Measurements from ENCODE around the gene GPATCH8. TPM values are rescaled to one million over a fixed set of nuclear protein-coding genes. Genes with fewer than 3 reads are reported as not detected.

GPATCH8 gene
- total RNA-seq, 1 experiment from 2014 or later = 39.4 TPM

- no peaks in the 10 kb centered on the region for H3K9me2 ChIP-seq (ENCODE audit: insufficient read depth)
- no peaks in the 10 kb centered on the region for H4K20me1 ChIP-seq (ENCODE audit: insufficient read depth)
- peak in 1 of 2 experiments; percentile 55 for DNase-seq
- H3K4me2 ChIP-seq = no peak overlapping the region
- H3K79me2 ChIP-seq (ENCODE audit: low read depth) = no peaks in the 10 kb centered on the region
- H3K9me3 ChIP-seq (ENCODE audit: insufficient read depth, low read depth) = no peaks in the 10 kb centered on the region; the same call in 1 of the 2 replicates
- POLR2A ChIA-PET (ENCODE audit: unreplicated experiment) = no interaction called here
- H3F3A ChIP-seq (ENCODE audit: insufficient read depth, low read depth) = peaks cover 12% of the 10 kb centered on the region; the same call in 1 of the 2 replicates
- H3K4me3 ChIP-seq = no peak overlapping the region
- TSS peak; percentile 100 for BruUV-seq (replicated peaks)
- H3K27me3 ChIP-seq (ENCODE audit: insufficient read depth, low read depth) = no peaks in the 10 kb centered on the region
- no peaks in the 10 kb centered on the region for H3K36me3 ChIP-seq (ENCODE audit: low read depth)
- peaks cover 13% of the 10 kb centered on the region for H3K4me1 ChIP-seq (replicated peaks; ENCODE audit: insufficient read depth)
- peak overlapping the region; percentile 57; the same call in 1 of the 2 replicates for H3K27ac ChIP-seq
- TF ChIP-seq CTCF (conservative IDR thresholded peaks at IDR 0.05) (no peak), EZH2 (IDR thresholded peaks at IDR 0.05; ENCODE audit: low read depth) (no peak)
- intact Hi-C loops (cut with micrococcal nuclease; ENCODE audit: unreplicated experiment) = no loop called here
- CTCF ChIA-PET = no interaction called here
- H2AFZ ChIP-seq = no peak overlapping the region
These were observed 26.7 kb upstream of the GPATCH8 start for GRCh38 chr17:44529864-44530263.

GRCh38 chr17:44527954-44528353 lies 24.7 kb upstream of the GPATCH8 start:
- POLR2A ChIA-PET (ENCODE audit: unreplicated experiment) = no interaction called here
- Histone ChIP-seq H3K79me2 (ENCODE audit: low read depth) (no peaks in the 10 kb centered on the region), H3K9me2 (ENCODE audit: insufficient read depth) (no peaks in the 10 kb centered on the region), H3K4me3 (no peak overlapping the region), H3K27ac (no peak overlapping the region), H3K27me3 (ENCODE audit: insufficient read depth, low read depth) (no peaks in the 10 kb centered on the region), H3K4me2 (no peak overlapping the region), H3F3A (ENCODE audit: insufficient read depth, low read depth) (no peaks in the 10 kb centered on the region; the same call in 1 of the 2 replicates), H2AFZ (no peak overlapping the region), H4K20me1 (ENCODE audit: insufficient read depth) (no peaks in the 10 kb centered on the region), H3K9me3 (ENCODE audit: insufficient read depth, low read depth) (no peaks in the 10 kb centered on the region; the same call in 1 of the 2 replicates), H3K36me3 (ENCODE audit: low read depth) (no peaks in the 10 kb centered on the region), H3K4me1 (replicated peaks; ENCODE audit: insufficient read depth) (no peaks in the 10 kb centered on the region)
- intact Hi-C loops (cut with micrococcal nuclease; ENCODE audit: unreplicated experiment) = no loop called here
- TF ChIP-seq CTCF (conservative IDR thresholded peaks at IDR 0.05) (no peak), EZH2 (IDR thresholded peaks at IDR 0.05; ENCODE audit: low read depth) (no peak)
- no TSS peak for BruUV-seq (replicated peaks)
- CTCF ChIA-PET = interaction anchor here (0.7 kb wide), 1 partner anchor 44 kb away, joined by 3 read pairs; no protein-coding TSS in a partner anchor
- DNase-seq = no peak

- Histone ChIP-seq H3K4me2 (no peak overlapping the region), H3K9me2 (ENCODE audit: insufficient read depth) (no peaks in the 10 kb centered on the region), H3K4me3 (no peak overlapping the region), H3K4me1 (replicated peaks; ENCODE audit: insufficient read depth) (no peaks in the 10 kb centered on the region), H4K20me1 (ENCODE audit: insufficient read depth) (no peaks in the 10 kb centered on the region), H2AFZ (no peak overlapping the region), H3F3A (ENCODE audit: insufficient read depth, low read depth) (no peaks in the 10 kb centered on the region; the same call in 1 of the 2 replicates), H3K9me3 (ENCODE audit: insufficient read depth, low read depth) (no peaks in the 10 kb centered on the region; the same call in 1 of the 2 replicates), H3K27me3 (ENCODE audit: insufficient read depth, low read depth) (no peaks in the 10 kb centered on the region), H3K36me3 (ENCODE audit: low read depth) (no peaks in the 10 kb centered on the region), H3K27ac (no peak overlapping the region), H3K79me2 (ENCODE audit: low read depth) (no peaks in the 10 kb centered on the region)
- ChIA-PET CTCF (no interaction called here), POLR2A (ENCODE audit: unreplicated experiment) (no interaction called here)
- intact Hi-C loops (cut with micrococcal nuclease; ENCODE audit: unreplicated experiment) = no loop called here
- DNase-seq = no peak
- BruUV-seq (replicated peaks) = no TSS peak
- TF ChIP-seq EZH2 (IDR thresholded peaks at IDR 0.05; ENCODE audit: low read depth) (no peak), CTCF (conservative IDR thresholded peaks at IDR 0.05) (no peak)
These were observed 23.9 kb upstream of the GPATCH8 start for GRCh38 chr17:44527102-44527501.
